HCT116 (cell line): ENCODE data around the gene COBL. TPM values are rescaled to one million over a fixed set of nuclear protein-coding genes. Genes with fewer than 3 reads are reported as not detected.

Experiments used
- ATAC-seq: fragments of 200-7000 bp; cut with Tn5 transposase; 2 replicates; pipeline ENCODE4 v1.9.1; 2020; ENCODE audit warnings: mild to moderate bottlenecking, moderate library complexity
- BruUV-seq: library from RNA; stranded (reverse); fragments of 400-500 nt; replicated peaks from 2 replicates; lab custom pipeline; 2021; lab: Mats Ljungman, UMichigan
- CTCF ChIA-PET: fragments of 300-600 bp; sonication (Branson Sonifier 250); formaldehyde crosslinking; loops from one replicate; lab custom pipeline; 2021; ENCODE audit warnings: antibody characterized with exemption; lab: Charles Lee
- POLR2A ChIA-PET: fragments of 300-600, 350-600 bp; sonication (Branson Sonifier 250); formaldehyde crosslinking; loops from one replicate; lab custom pipeline; 2021; ENCODE audit warnings: antibody characterized with exemption; lab: Charles Lee
- RAD21 ChIA-PET, 2 experiments: fragments of 300-600 bp; sonication (Branson Sonifier 250); formaldehyde crosslinking; loops; one replicate each; lab custom pipeline; 2023; ENCODE audit warnings: low total read pairs in 2 of 2; ENCODE audit not compliant: uncharacterized antibody in 2 of 2, unreplicated experiment in 2 of 2, low non-redundant PET in 1 of 2; lab: Charles Lee
- DNase-seq: peaks from one replicate; pipeline ENCODE4 v3.0.0-alpha.2; 2010; ENCODE audit warnings: low read depth, low spot score
- H2AFZ ChIP-seq: fragments of 200-600 bp; shearing (Covaris generic), sonication (generic); 2 replicates; pipeline ENCODE4 v1.6.1; 2017; ENCODE audit warnings: low read depth, mixed run types, mixed read lengths, antibody characterized with exemption, low read length; ENCODE audit not compliant: poor library complexity, severe bottlenecking
- H3K27ac ChIP-seq: 2 replicates; pipeline ENCODE4 v1.5.1; 2012; ENCODE audit warnings: low read depth, low read length
- H3K27me3 ChIP-seq: fragments of 200-600 bp; sonication (generic); 2 replicates; pipeline ENCODE4 v1.6.1; 2016; ENCODE audit warnings: mixed run types, low read length, mixed read lengths; ENCODE audit not compliant: insufficient read depth
- H3K36me3 ChIP-seq, 2 experiments: fragments of 200-500 bp in 1 of 2; fragments of 200-600 bp in 1 of 2; sonication (Bioruptor generic) in 1 of 2; sonication (generic) in 1 of 2; 2 replicates each; pipeline versions ENCODE4 v1.5.1 to v1.6.1; 2014 to 2016; ENCODE audit warnings: low read length in 2 of 2, inconsistent platforms in 1 of 2, mixed read lengths in 1 of 2, mixed run types in 1 of 2; ENCODE audit not compliant: insufficient read depth in 2 of 2, control insufficient read depth in 1 of 2
- H3K4me1 ChIP-seq, 2 experiments: fragments of 200-600 bp in 1 of 2; sonication (generic) in 1 of 2; 2 replicates each; pipeline versions ENCODE4 v1.5.1 to v1.6.1; 2012 to 2017; ENCODE audit warnings: low read length in 2 of 2, inconsistent platforms in 1 of 2, mild to moderate bottlenecking in 1 of 2, mixed read lengths in 1 of 2, mixed run types in 1 of 2, moderate library complexity in 1 of 2; ENCODE audit not compliant: insufficient read depth in 2 of 2, control insufficient read depth in 1 of 2
- H3K4me2 ChIP-seq: fragments of 200-600 bp; sonication (generic); 2 replicates; pipeline ENCODE4 v1.6.1; 2017; ENCODE audit warnings: mixed run types, low read length, mixed read lengths
- H3K4me3 ChIP-seq, 2 experiments: fragments of 200-600 bp in 1 of 2; sonication (generic) in 1 of 2; replicated peaks in 1 of 2; 2 replicates each; pipeline ENCODE4 v1.5.1; 2011 to 2016; ENCODE audit warnings: low read length in 2 of 2, control low read depth in 1 of 2, low read depth in 1 of 2, mild to moderate bottlenecking in 1 of 2, mixed read lengths in 1 of 2, mixed run types in 1 of 2
- H3K79me2 ChIP-seq: fragments of 200-600 bp; sonication (generic); 2 replicates; pipeline ENCODE4 v1.6.1; 2017; ENCODE audit warnings: mild to moderate bottlenecking, mixed run types, low read length, moderate library complexity, mixed read lengths; ENCODE audit not compliant: insufficient read depth
- H3K9ac ChIP-seq: fragments of 200-600 bp; sonication (generic); 2 replicates; pipeline ENCODE4 v1.6.1; 2016; ENCODE audit warnings: low read length, mixed read lengths
- H3K9me2 ChIP-seq: fragments of 200-600 bp; sonication (generic), shearing (Covaris generic); 2 replicates; pipeline ENCODE4 v1.6.1; 2017; ENCODE audit warnings: mixed run types, mild to moderate bottlenecking, moderate library complexity; ENCODE audit not compliant: insufficient read depth
- H3K9me3 ChIP-seq, 2 experiments: fragments of 200-500 bp in 1 of 2; fragments of 200-600 bp in 1 of 2; sonication (Bioruptor generic) in 1 of 2; sonication (generic) in 1 of 2; 2 replicates each; pipeline ENCODE4 v1.6.1; 2014 to 2017; ENCODE audit warnings: low read length in 2 of 2, mixed read lengths in 2 of 2, inconsistent platforms in 1 of 2, low read depth in 1 of 2, mild to moderate bottlenecking in 1 of 2, mixed run types in 1 of 2, moderate library complexity in 1 of 2; ENCODE audit not compliant: control insufficient read depth in 1 of 2, insufficient read depth in 1 of 2
- H4K20me1 ChIP-seq: fragments of 200-600 bp; sonication (generic), shearing (Covaris generic); 2 replicates; pipeline ENCODE4 v1.6.1; 2017; ENCODE audit warnings: mixed run types, mild to moderate bottlenecking, moderate library complexity; ENCODE audit not compliant: insufficient read depth
- CBX3 ChIP-seq: IDR thresholded peaks from 2 replicates; pipeline ENCODE4 v1.6.1; 2012; ENCODE audit warnings: low read depth
- CEBPB ChIP-seq: IDR thresholded peaks from 2 replicates; pipeline ENCODE4 v1.6.1; 2012; ENCODE audit warnings: low read depth
- EGR1 ChIP-seq: IDR thresholded peaks from 2 replicates; pipeline ENCODE4 v1.6.1; 2012; ENCODE audit warnings: low read depth
- ELF1 ChIP-seq: IDR thresholded peaks from 2 replicates; pipeline ENCODE4 v1.6.1; 2012; ENCODE audit warnings: low read depth, borderline replicate concordance
- EZH2 ChIP-seq: fragments of 200-600 bp; sonication (generic); IDR thresholded peaks from 2 replicates; pipeline ENCODE4 v1.6.1; 2017; ENCODE audit warnings: antibody characterized with exemption, mixed run types
- EZH2phosphoT487 ChIP-seq: fragments of 200-600 bp; IDR thresholded peaks from 2 replicates; pipeline ENCODE4 v1.6.1; 2018; ENCODE audit warnings: antibody characterized with exemption, borderline replicate concordance
- POLR2AphosphoS5 ChIP-seq: IDR thresholded peaks from 2 replicates; pipeline ENCODE4 v1.6.1; 2011; ENCODE audit warnings: mild to moderate bottlenecking, low read depth, low read length, moderate library complexity
- SIN3A ChIP-seq: IDR thresholded peaks from 2 replicates; pipeline ENCODE4 v1.6.1; 2012; ENCODE audit warnings: low read depth
- SP1 ChIP-seq: IDR thresholded peaks from 2 replicates; pipeline ENCODE4 v1.6.1; 2012; ENCODE audit warnings: low read depth
- SRF ChIP-seq: IDR thresholded peaks from 2 replicates; pipeline ENCODE4 v1.6.1; 2012; ENCODE audit warnings: low read depth
- intact Hi-C: fragments of 100-400 bp; cut with micrococcal nuclease; formaldehyde crosslinking; loops from 2 replicates; pipeline ENCODE4 v1.10.0; 2022
- total RNA-seq: library from RNA; stranded (reverse); gene quantifications from one replicate; pipeline ENCODE4 v1.2.1, GENCODE V29; 2021; ENCODE audit not compliant: unreplicated experiment
- TF ChIP-seq, protein P1 (sequence below): IDR thresholded peaks from 2 replicates; pipeline ENCODE4 v1.6.1; 2012; ENCODE audit warnings: low read depth
- TF ChIP-seq, protein P2 (sequence below): IDR thresholded peaks from 2 replicates; pipeline ENCODE4 v1.6.1; 2012
- TF ChIP-seq, protein P3 (sequence below): IDR thresholded peaks from 2 replicates; pipeline ENCODE4 v1.6.1; 2011; ENCODE audit warnings: mild to moderate bottlenecking, low read length, moderate library complexity; ENCODE audit not compliant: insufficient replicate concordance; ENCODE audit errors: extremely low read depth

COBL gene
- total RNA-seq, 1 experiment from 2014 or later, result 19.3 TPM

DNA sequence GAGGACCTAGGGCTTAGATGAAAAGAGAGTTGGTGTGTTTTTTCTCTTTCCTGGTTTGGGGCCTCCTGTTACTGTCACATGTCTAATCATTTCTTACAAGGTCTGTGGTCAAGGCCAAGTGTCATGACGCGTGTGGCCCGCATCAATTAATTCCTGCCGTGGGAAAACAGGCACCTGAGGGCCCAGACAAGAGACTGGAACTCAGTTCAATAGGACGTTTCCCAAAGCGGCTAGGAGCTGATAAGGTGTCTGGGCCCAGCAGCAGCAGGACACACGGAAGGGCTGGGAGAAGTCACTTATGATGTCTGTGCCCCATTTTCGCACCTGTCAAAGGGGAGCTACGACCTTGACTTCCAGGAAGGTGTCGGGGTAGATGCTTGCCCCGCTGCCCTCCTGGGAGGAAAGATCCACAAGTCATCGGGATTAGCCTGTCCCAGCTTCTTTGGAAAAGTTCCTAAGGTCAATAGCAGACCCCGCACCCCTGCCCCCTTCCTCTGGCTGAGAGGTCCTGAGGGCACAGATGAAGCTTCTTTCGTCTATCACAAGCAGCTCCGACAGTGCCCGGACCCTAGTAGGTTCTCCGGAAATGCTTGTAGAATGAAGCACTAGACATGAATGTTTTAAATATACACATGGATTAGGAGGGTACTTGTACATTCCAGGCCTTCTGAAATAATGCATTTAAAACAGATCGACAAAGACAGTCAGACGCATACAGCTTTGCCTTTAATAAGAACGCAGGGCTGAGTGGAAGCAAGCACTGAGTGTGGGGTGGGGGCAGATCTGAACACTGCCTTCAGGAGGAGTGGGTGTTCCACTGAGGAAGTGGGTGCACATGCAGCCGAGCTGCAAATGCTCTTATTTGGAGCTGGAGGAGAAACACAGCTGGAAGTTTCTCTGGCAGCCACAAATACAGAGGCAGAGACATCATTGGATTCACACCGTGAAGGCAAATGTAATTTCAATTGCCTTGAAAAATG is 296.4 kb downstream of the COBL start (continued):
- TF ChIP-seq, protein P1, sequence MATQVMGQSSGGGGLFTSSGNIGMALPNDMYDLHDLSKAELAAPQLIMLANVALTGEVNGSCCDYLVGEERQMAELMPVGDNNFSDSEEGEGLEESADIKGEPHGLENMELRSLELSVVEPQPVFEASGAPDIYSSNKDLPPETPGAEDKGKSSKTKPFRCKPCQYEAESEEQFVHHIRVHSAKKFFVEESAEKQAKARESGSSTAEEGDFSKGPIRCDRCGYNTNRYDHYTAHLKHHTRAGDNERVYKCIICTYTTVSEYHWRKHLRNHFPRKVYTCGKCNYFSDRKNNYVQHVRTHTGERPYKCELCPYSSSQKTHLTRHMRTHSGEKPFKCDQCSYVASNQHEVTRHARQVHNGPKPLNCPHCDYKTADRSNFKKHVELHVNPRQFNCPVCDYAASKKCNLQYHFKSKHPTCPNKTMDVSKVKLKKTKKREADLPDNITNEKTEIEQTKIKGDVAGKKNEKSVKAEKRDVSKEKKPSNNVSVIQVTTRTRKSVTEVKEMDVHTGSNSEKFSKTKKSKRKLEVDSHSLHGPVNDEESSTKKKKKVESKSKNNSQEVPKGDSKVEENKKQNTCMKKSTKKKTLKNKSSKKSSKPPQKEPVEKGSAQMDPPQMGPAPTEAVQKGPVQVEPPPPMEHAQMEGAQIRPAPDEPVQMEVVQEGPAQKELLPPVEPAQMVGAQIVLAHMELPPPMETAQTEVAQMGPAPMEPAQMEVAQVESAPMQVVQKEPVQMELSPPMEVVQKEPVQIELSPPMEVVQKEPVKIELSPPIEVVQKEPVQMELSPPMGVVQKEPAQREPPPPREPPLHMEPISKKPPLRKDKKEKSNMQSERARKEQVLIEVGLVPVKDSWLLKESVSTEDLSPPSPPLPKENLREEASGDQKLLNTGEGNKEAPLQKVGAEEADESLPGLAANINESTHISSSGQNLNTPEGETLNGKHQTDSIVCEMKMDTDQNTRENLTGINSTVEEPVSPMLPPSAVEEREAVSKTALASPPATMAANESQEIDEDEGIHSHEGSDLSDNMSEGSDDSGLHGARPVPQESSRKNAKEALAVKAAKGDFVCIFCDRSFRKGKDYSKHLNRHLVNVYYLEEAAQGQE, result no peak
- no peak for TF ChIP-seq EZH2phosphoT487
- TF ChIP-seq SRF, result no peak
- TF ChIP-seq, protein P2, sequence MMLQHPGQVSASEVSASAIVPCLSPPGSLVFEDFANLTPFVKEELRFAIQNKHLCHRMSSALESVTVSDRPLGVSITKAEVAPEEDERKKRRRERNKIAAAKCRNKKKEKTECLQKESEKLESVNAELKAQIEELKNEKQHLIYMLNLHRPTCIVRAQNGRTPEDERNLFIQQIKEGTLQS, result no peak
- no peak for TF ChIP-seq SP1
- no peak for TF ChIP-seq SIN3A

DNA sequence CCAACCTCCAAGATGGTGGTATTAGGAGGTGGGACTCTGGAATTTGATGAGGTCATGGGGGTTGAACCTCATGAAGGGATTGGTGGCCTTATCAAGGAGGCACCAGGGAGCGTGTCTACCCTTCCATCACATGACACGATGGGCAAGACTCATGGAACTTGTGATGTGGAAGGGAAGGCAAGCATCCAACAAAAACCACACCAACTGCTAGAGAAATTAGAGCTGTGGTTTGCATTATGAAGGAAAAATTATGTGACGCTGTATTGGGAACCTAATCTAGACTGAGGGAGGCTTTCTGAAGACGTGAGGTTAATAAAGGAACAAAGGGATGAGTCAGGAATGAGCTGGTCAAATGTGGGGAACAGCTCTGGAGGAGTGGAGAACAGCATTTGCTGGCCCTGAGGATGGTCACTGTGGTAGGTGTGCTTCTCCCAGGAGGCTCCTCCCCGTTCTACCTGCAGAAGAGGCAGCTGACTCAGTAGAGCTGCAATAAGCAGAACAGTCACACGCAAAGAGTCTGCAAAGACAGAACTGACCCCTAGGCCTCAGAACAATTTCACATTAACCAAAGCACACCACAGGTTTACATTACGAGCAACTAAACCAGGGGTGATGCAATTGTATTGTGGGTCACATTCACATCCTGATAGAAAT is 297.3 kb downstream of the COBL start:
- Histone ChIP-seq H3K79me2 (no peaks in the 10 kb centered on the region), H3K4me3 (no peak overlapping the region), H2AFZ (no peak overlapping the region), H3K36me3 (no peaks in the 10 kb centered on the region), H3K4me2 (no peak overlapping the region), H3K27ac (no peak overlapping the region), H3K4me1 (no peaks in the 10 kb centered on the region; a peak in 1 of 4 replicates), H3K9me2 (no peaks in the 10 kb centered on the region), H3K9ac (no peak overlapping the region), H3K27me3 (no peaks in the 10 kb centered on the region), H3K9me3 (no peaks in the 10 kb centered on the region), H4K20me1 (no peaks in the 10 kb centered on the region)
- ATAC-seq (peak; percentile 34; the same call in 1 of the 2 replicates), DNase-seq (no peak)
- POLR2A ChIA-PET, result no interaction called here
- intact Hi-C loops, result no loop called here
- CTCF ChIA-PET, result no interaction called here
- RAD21 ChIA-PET, result no interaction called here
- BruUV-seq, result no TSS peak
- TF ChIP-seq EGR1, result no peak
- TF ChIP-seq POLR2AphosphoS5, result no peak
- no peak for TF ChIP-seq SRF
- no peak for TF ChIP-seq CBX3
- TF ChIP-seq, protein P3, sequence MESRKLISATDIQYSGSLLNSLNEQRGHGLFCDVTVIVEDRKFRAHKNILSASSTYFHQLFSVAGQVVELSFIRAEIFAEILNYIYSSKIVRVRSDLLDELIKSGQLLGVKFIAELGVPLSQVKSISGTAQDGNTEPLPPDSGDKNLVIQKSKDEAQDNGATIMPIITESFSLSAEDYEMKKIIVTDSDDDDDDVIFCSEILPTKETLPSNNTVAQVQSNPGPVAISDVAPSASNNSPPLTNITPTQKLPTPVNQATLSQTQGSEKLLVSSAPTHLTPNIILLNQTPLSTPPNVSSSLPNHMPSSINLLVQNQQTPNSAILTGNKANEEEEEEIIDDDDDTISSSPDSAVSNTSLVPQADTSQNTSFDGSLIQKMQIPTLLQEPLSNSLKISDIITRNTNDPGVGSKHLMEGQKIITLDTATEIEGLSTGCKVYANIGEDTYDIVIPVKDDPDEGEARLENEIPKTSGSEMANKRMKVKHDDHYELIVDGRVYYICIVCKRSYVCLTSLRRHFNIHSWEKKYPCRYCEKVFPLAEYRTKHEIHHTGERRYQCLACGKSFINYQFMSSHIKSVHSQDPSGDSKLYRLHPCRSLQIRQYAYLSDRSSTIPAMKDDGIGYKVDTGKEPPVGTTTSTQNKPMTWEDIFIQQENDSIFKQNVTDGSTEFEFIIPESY, result no peak
- no peak for TF ChIP-seq CEBPB
- TF ChIP-seq ELF1, result no peak
- TF ChIP-seq, protein P1, result no peak
- TF ChIP-seq EZH2, result no peak
